ENCODE results near the gene BMP15. TPM values are rescaled to one million over a fixed set of nuclear protein-coding genes. Genes with fewer than 3 reads are reported as not detected.

Gene BMP15
- total and polyA plus RNA-seq, 2 donors (not counting 3 experiments of a cell fraction or from before 2014, with no cell fraction given): not detected

DNA sequence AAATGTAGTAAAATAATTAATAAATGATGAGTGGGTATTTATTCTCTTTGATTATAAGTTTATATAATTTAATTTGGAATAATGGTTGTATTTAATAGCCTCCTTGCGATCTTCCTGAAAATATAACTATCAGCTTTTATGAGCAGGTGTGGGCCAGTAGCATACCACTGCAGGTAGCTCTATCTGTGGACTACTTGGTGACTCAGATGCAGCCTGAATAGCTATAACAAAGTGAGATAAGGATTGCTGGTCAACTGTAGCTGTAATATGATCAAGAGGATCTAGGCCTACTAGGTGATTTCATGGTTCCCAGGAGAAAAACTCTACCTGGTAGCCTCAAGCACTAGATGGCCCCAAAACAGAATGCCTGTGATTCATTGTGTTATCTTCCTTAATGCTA is 47.1 kb upstream of the BMP15 start:
- Histone ChIP-seq H3K79me2 (ENCODE audit: control insufficient read depth, insufficient read depth, low read length) (no peaks in the 10 kb centered on the region), H3K27ac (ENCODE audit: insufficient read depth, low read depth, low read length) (no peak overlapping the region), H3K4me3 (replicated peaks in 1 of 3; ENCODE audit: insufficient read depth in 1 of 3, low read depth in 1 of 3, low read length in 3 of 3) (no peak overlapping the region), H3K36me3 (ENCODE audit: control insufficient read depth in 2 of 2, extremely low read depth in 1 of 2, insufficient read depth in 2 of 2, low read length in 2 of 2) (no peaks in the 10 kb centered on the region), H4K20me1 (replicated peaks; ENCODE audit: control insufficient read depth, extremely low read depth, insufficient read depth, low read length) (no peaks in the 10 kb centered on the region), H3K9me1 (replicated peaks; ENCODE audit: control insufficient read depth, extremely low read depth, insufficient read depth, low read length) (no peaks in the 10 kb centered on the region), H3K9ac (replicated peaks; ENCODE audit: extremely low read depth, insufficient read depth, low read length) (no peak overlapping the region), H2AFZ (ENCODE audit: low read depth, low read length) (no peak overlapping the region), H3K27me3 (ENCODE audit: control insufficient read depth in 2 of 2, insufficient read depth in 2 of 2, low read length in 2 of 2) (no peaks in the 10 kb centered on the region), H3K4me2 (ENCODE audit: insufficient read depth, low read length) (no peak overlapping the region), H3K9me3 (replicated peaks; ENCODE audit: control insufficient read depth, insufficient read depth, low read length) (no peaks in the 10 kb centered on the region), H3K4me1 (ENCODE audit: control insufficient read depth, extremely low read depth, insufficient read depth, low read length) (no peaks in the 10 kb centered on the region)
- no TSS peak for BruUV-seq (replicated peaks)
- intact Hi-C loops (cut with micrococcal nuclease) (no loop called here), dilution Hi-C loops (cut with MboI; ENCODE audit: extremely low pct_ligation_motif_present, low sequenced_read_pairs) (no loop called here)
- ChIA-PET POLR2A (no interaction called here), CTCF (no interaction called here)
- no peak for TF ChIP-seq EZH2 (IDR thresholded peaks at IDR 0.05; ENCODE audit: borderline replicate concordance, low read depth, low read length, severe bottlenecking)
- TF ChIP-seq, protein P1, sequence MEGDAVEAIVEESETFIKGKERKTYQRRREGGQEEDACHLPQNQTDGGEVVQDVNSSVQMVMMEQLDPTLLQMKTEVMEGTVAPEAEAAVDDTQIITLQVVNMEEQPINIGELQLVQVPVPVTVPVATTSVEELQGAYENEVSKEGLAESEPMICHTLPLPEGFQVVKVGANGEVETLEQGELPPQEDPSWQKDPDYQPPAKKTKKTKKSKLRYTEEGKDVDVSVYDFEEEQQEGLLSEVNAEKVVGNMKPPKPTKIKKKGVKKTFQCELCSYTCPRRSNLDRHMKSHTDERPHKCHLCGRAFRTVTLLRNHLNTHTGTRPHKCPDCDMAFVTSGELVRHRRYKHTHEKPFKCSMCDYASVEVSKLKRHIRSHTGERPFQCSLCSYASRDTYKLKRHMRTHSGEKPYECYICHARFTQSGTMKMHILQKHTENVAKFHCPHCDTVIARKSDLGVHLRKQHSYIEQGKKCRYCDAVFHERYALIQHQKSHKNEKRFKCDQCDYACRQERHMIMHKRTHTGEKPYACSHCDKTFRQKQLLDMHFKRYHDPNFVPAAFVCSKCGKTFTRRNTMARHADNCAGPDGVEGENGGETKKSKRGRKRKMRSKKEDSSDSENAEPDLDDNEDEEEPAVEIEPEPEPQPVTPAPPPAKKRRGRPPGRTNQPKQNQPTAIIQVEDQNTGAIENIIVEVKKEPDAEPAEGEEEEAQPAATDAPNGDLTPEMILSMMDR (IDR thresholded peaks at IDR 0.05; ENCODE audit: extremely low read depth in 1 of 2, insufficient read depth in 1 of 2, low read depth in 1 of 2, low read length in 2 of 2): no peak
- no peak for TF ChIP-seq FOS (IDR thresholded peaks at IDR 0.05; ENCODE audit: borderline replicate concordance, insufficient read depth, low read length)
- no peak for TF ChIP-seq MYC (IDR thresholded peaks at IDR 0.05; ENCODE audit: low read depth, low read length)
- TF ChIP-seq JUN (IDR thresholded peaks at IDR 0.05; ENCODE audit: borderline replicate concordance, insufficient read depth, insufficient read length, low read depth): no peak
- no peak for TF ChIP-seq POLR2A (IDR thresholded peaks at IDR 0.05; ENCODE audit: low read depth, low read length)
- TF ChIP-seq POLR2AphosphoS5 (IDR thresholded peaks at IDR 0.05; ENCODE audit: insufficient read depth, low read depth, low read length): no peak
- no peak for TF ChIP-seq GATA2 (IDR thresholded peaks at IDR 0.05; ENCODE audit: insufficient read depth, insufficient read length, low read depth, low read length)
- TF ChIP-seq, protein P2, sequence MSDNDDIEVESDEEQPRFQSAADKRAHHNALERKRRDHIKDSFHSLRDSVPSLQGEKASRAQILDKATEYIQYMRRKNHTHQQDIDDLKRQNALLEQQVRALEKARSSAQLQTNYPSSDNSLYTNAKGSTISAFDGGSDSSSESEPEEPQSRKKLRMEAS (IDR thresholded peaks at IDR 0.05; ENCODE audit: insufficient read depth, insufficient read length): no peak
- no peak for DNase-seq (ENCODE audit: low read depth, low spot score)
- no peak for FAIRE-seq
